Upper lobe of right lung (tissue), 1 donor: ENCODE results near the gene LAMP1. TPM values are rescaled to one million over a fixed set of nuclear protein-coding genes. Genes with fewer than 3 reads are reported as not detected.

Experiments
- ATAC-seq: fragments of 200-7000 bp; cut with Tn5 transposase; one replicate; pipeline ENCODE4 v1.9.1; 2020; ENCODE audit warnings: mild to moderate bottlenecking, moderate library complexity
- DNase-seq: peaks from one replicate; pipeline ENCODE4 v3.0.0-alpha.2; 2020
- H3K27ac ChIP-seq: fragments of 200-600 bp; one replicate; pipeline ENCODE4 v1.8.0; 2022
- H3K27me3 ChIP-seq: fragments of 200-600 bp; one replicate; pipeline ENCODE4 v1.8.0; 2022; ENCODE audit warnings: mild to moderate bottlenecking
- H3K36me3 ChIP-seq: fragments of 200-600 bp; one replicate; pipeline ENCODE4 v1.8.0; 2022
- H3K4me1 ChIP-seq: fragments of 200-600 bp; one replicate; pipeline ENCODE4 v1.8.0; 2022
- H3K4me3 ChIP-seq: fragments of 200-600 bp; one replicate; pipeline ENCODE4 v1.8.0; 2022; ENCODE audit warnings: mild to moderate bottlenecking
- H3K9me3 ChIP-seq: fragments of 200-600 bp; one replicate; pipeline ENCODE4 v1.8.0; 2022
- intact Hi-C: fragments of 100-400 bp; cut with DNase I; formaldehyde crosslinking; loops from one replicate; pipeline ENCODE4 v1.11.0; 2022
- total RNA-seq: library from RNA; stranded (reverse); fragmentation: NEBNext Ultra II Directional; extraction: Animal tissue kit (Norgen Biotek cat#: 25700); gene quantifications from one replicate; pipeline ENCODE4 v1.2.1, GENCODE V29; 2021
- TF ChIP-seq, protein P1 (sequence below): fragments of 200-600 bp; IDR thresholded peaks from one replicate; pipeline ENCODE4 v1.8.0; 2022; ENCODE audit warnings: antibody characterized with exemption
- donor health status: DM: no; HTN: yes; CAD: no; lungs with severe emphysema.

Gene LAMP1
- total RNA-seq, 1 donor from 2014 or later, result 332 TPM

- DNase-seq (no peak), ATAC-seq (no peak)
- Histone ChIP-seq H3K4me3 (no peak overlapping the region), H3K9me3 (no peaks in the 10 kb centered on the region), H3K4me1 (no peaks in the 10 kb centered on the region), H3K36me3 (peaks cover 69% of the 10 kb centered on the region), H3K27me3 (no peaks in the 10 kb centered on the region), H3K27ac (no peak overlapping the region)
- TF ChIP-seq, protein P1, sequence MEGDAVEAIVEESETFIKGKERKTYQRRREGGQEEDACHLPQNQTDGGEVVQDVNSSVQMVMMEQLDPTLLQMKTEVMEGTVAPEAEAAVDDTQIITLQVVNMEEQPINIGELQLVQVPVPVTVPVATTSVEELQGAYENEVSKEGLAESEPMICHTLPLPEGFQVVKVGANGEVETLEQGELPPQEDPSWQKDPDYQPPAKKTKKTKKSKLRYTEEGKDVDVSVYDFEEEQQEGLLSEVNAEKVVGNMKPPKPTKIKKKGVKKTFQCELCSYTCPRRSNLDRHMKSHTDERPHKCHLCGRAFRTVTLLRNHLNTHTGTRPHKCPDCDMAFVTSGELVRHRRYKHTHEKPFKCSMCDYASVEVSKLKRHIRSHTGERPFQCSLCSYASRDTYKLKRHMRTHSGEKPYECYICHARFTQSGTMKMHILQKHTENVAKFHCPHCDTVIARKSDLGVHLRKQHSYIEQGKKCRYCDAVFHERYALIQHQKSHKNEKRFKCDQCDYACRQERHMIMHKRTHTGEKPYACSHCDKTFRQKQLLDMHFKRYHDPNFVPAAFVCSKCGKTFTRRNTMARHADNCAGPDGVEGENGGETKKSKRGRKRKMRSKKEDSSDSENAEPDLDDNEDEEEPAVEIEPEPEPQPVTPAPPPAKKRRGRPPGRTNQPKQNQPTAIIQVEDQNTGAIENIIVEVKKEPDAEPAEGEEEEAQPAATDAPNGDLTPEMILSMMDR, result no peak
- intact Hi-C loops, result no loop called here
These were observed 19.0 kb downstream of the LAMP1 start for GRCh38 chr13:113315992-113316391.

DNA sequence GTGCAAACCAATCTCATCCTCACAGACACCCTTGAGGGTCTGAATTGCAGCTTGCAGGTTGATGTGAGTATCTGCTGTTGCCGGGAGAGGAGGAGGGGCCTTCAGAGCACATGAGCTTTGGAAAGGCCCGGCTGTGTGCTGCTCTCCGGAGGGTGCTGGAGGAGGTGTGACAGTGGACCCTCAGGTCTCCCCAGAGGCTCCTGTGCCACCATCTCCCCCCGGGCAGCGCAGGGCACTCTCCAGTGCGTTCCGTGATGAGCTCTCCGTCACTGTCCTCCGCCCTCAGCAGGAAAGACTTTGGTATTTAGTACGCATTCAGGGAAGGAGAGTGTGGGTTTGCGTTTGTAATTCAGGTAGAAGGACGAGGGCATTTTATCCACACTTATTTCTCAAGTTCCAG lies 20.0 kb downstream of the LAMP1 start:
- ATAC-seq, result no peak
- Histone ChIP-seq H3K36me3 (peaks cover 69% of the 10 kb centered on the region), H3K4me3 (no peak overlapping the region), H3K27ac (no peak overlapping the region), H3K9me3 (no peaks in the 10 kb centered on the region), H3K4me1 (no peaks in the 10 kb centered on the region), H3K27me3 (no peaks in the 10 kb centered on the region)
- no peak for DNase-seq
- TF ChIP-seq, protein P1, result no peak
- intact Hi-C loops, result no loop called here

- Histone ChIP-seq H3K4me1 (no peaks in the 10 kb centered on the region), H3K36me3 (peaks cover 74% of the 10 kb centered on the region), H3K27ac (no peak overlapping the region), H3K9me3 (no peaks in the 10 kb centered on the region), H3K27me3 (no peaks in the 10 kb centered on the region), H3K4me3 (no peak overlapping the region)
- DNase-seq, result no peak
- no peak for ATAC-seq
- intact Hi-C loops, result no loop called here
- TF ChIP-seq, protein P1, result no peak
These were observed 21.9 kb downstream of the LAMP1 start for GRCh38 chr13:113318956-113319355.

GRCh38 chr13:113319371-113319770 lies 22.3 kb downstream of the LAMP1 start:
- Histone ChIP-seq H3K27me3 (no peaks in the 10 kb centered on the region), H3K9me3 (no peaks in the 10 kb centered on the region), H3K36me3 (peaks cover 78% of the 10 kb centered on the region), H3K4me1 (no peaks in the 10 kb centered on the region), H3K27ac (no peak overlapping the region), H3K4me3 (no peak overlapping the region)
- DNase-seq (no peak), ATAC-seq (no peak)
- intact Hi-C loops, result no loop called here
- TF ChIP-seq, protein P1, result no peak

DNA sequence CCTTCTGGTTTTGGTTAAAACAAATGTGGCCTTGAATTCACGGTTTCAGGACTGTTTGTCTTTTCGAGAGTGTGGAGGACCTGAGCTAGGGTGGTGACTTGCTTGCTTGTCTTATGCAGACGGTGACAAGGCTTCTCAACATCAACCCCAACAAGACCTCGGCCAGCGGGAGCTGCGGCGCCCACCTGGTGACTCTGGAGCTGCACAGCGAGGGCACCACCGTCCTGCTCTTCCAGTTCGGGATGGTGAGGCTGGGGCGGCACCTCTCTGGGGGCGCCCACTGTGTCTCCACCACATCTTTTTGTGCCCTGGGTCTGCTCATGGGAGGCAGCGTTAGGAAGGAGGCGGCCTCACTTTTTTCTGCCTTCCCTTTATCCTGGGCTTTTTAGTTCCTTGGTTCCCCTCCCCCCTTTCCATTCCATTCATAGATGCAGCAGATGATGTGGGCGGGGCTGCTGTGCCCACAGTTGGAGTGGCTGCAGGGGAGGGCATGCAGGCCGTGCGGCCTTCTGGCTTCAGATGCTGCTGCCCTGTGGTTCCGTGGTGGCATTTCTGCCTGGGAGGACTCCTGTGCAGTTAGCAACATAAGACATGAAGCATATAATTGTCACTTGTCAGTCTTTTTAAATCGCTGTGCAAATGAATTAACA lies 23.3 kb downstream of the LAMP1 start:
- DNase-seq (no peak), ATAC-seq (no peak)
- Histone ChIP-seq H3K9me3 (no peaks in the 10 kb centered on the region), H3K4me3 (no peak overlapping the region), H3K36me3 (peaks cover 78% of the 10 kb centered on the region), H3K27ac (no peak overlapping the region), H3K4me1 (no peaks in the 10 kb centered on the region), H3K27me3 (no peaks in the 10 kb centered on the region)
- intact Hi-C loops, result no loop called here
- TF ChIP-seq, protein P1, result no peak

- no peaks in the 10 kb centered on the region for H3K9me3 ChIP-seq
- H3K4me3 ChIP-seq, result no peak overlapping the region
- no peak overlapping the region for H3K27ac ChIP-seq
- TF ChIP-seq, protein P1, result no peak
- H3K36me3 ChIP-seq, result peaks cover 73% of the 10 kb centered on the region
- intact Hi-C loops, result no loop called here
- no peaks in the 10 kb centered on the region for H3K4me1 ChIP-seq
- no peak for DNase-seq
- no peaks in the 10 kb centered on the region for H3K27me3 ChIP-seq
- no peak for ATAC-seq
These were observed 24.5 kb downstream of the LAMP1 start for GRCh38 chr13:113321546-113321945.
